ENCODE results near the gene CRY2.

CRY2 gene

DNA sequence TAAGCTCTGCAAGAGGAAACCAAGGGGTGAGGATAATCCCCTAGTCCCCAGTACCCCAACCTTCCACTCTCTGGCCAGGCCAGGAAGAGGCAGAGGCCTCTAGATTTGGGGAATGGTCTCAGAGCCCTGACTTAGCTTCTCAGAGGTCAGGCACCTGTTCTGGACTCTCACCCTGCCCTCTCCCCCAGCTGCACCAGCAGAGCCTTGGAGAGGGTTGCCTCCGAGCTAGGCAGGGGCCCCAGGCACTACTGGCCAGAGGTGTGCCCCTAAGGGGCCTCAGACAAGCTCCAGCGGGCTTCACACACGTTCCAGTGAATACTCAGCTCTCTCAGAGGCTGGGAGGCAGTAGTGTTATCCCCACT lies 51.8 kb downstream of the CRY2 start:
- TF ChIP-seq ISL1 (CRISPR knock-in tag; IDR thresholded peaks at IDR 0.05) (no peak), BACH2 (CRISPR knock-in tag; IDR thresholded peaks at IDR 0.05; ENCODE audit: borderline replicate concordance) (no peak), ESRRG (CRISPR knock-in tag; IDR thresholded peaks at IDR 0.05) (no peak), ZFP3 (CRISPR knock-in tag; IDR thresholded peaks at IDR 0.05) (no peak)
- TF ChIP-seq, protein P1, sequence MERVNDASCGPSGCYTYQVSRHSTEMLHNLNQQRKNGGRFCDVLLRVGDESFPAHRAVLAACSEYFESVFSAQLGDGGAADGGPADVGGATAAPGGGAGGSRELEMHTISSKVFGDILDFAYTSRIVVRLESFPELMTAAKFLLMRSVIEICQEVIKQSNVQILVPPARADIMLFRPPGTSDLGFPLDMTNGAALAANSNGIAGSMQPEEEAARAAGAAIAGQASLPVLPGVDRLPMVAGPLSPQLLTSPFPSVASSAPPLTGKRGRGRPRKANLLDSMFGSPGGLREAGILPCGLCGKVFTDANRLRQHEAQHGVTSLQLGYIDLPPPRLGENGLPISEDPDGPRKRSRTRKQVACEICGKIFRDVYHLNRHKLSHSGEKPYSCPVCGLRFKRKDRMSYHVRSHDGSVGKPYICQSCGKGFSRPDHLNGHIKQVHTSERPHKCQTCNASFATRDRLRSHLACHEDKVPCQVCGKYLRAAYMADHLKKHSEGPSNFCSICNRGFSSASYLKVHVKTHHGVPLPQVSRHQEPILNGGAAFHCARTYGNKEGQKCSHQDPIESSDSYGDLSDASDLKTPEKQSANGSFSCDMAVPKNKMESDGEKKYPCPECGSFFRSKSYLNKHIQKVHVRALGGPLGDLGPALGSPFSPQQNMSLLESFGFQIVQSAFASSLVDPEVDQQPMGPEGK (CRISPR knock-in tag; IDR thresholded peaks at IDR 0.05; ENCODE audit: borderline replicate concordance), result no peak
- no peak for ATAC-seq

DNA sequence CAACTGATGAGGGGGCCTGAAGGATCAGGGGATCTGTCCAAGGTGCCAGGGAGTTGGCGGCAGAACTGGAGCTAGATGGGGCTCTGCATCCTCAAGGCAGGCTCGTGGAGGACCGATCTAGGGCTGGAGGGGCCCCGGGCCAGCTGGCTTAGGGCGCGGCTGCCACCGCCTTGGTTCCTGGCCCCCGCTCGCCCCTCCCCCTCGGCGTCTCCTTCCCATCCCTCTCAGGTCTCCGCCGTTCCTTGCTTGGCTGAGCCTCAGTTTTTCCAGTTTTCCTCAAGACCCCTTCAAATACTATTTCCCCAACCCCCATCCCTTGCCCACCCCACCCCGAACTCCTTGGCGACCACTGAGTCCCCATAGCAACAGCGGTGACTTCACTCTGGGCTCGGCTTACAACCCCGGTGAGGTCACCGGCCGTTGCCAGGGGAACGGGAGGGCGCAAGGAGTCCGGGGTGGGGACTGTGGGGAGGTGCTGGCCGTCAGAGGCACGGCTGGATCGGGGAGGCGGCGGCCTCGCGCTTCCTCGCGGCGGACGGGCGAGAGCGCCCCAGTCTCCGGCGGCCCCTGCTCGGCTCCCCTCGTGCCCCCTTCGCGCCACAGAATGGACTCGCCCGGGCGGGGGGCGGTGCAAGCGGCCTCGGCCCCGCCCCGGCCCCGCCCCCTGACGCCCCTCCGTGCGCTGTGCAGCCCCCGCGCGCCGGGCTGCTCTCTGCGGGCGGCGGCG lies 52.3 kb downstream of the CRY2 start:
- peak; percentile 83 for ATAC-seq
- TF ChIP-seq, protein P2, sequence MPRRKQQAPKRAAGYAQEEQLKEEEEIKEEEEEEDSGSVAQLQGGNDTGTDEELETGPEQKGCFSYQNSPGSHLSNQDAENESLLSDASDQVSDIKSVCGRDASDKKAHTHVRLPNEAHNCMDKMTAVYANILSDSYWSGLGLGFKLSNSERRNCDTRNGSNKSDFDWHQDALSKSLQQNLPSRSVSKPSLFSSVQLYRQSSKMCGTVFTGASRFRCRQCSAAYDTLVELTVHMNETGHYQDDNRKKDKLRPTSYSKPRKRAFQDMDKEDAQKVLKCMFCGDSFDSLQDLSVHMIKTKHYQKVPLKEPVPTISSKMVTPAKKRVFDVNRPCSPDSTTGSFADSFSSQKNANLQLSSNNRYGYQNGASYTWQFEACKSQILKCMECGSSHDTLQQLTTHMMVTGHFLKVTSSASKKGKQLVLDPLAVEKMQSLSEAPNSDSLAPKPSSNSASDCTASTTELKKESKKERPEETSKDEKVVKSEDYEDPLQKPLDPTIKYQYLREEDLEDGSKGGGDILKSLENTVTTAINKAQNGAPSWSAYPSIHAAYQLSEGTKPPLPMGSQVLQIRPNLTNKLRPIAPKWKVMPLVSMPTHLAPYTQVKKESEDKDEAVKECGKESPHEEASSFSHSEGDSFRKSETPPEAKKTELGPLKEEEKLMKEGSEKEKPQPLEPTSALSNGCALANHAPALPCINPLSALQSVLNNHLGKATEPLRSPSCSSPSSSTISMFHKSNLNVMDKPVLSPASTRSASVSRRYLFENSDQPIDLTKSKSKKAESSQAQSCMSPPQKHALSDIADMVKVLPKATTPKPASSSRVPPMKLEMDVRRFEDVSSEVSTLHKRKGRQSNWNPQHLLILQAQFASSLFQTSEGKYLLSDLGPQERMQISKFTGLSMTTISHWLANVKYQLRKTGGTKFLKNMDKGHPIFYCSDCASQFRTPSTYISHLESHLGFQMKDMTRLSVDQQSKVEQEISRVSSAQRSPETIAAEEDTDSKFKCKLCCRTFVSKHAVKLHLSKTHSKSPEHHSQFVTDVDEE (CRISPR knock-in tag; IDR thresholded peaks at IDR 0.05), result peak; percentile 34; the same call in 1 of the 2 replicates
- TF ChIP-seq ZNF8 (CRISPR knock-in tag; IDR thresholded peaks at IDR 0.05) (no peak), OSR1 (CRISPR knock-in tag; IDR thresholded peaks at IDR 0.05) (no peak)

DNA sequence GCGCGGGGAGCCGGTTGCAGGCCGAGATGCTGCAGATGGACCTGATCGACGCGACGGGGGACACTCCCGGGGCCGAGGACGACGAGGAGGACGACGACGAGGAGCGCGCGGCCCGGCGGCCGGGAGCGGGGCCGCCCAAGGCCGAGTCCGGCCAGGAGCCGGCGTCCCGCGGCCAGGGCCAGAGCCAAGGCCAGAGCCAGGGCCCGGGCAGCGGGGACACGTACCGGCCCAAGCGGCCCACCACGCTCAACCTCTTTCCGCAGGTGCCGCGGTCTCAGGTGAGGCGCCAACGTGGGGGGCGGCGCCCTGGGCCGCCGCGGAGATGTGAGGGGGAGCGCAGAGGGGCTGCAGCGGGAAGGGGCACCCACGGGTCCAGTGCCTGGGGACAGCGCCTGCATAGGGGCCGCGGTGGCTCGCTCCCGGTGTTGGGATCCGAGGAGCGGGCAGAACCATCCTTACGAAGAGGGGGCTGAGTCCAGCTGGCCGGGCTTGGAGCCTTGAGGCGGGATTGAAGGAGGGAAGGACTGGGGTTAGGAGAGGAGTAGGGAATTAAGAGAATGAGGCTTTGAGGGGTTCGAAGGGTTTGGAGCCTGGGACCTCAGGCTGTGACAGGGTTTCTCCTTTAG lies 53.0 kb downstream of the CRY2 start:
- peak; percentile 5 for ATAC-seq

DNA sequence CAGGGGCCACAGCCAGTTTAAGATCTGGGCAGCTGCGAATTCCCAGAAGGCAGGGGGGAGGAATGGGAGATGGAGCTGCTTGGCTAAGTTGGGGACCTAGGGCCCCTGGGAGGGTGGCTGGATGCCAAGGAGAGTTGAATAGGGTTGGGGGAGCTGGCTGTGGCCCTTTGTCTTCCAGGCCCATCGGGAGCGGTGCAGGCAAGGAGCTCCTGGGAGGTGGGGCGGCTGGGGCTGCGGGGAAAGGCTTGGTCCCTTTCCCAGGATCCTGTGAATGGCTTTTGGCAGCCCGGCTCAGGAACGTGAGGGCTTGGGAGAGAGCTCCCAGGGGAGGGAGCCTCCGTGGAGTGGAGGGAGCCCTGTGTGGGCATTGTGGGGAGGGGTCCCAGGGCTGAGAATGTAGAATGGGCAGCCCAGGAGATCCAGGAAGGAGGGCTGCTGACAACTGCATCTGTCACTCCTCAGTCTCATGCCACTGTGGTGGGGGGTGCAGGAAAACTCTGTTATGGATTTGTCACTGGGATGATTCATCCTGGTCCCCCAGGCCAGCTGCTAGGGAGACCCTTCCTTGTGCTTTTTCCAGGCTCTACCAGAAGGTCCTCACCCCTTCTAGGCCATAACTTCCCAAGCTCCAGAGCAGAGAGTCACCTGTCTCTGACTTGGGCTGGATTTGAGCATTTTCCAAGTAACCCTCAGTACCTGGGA lies 53.8 kb downstream of the CRY2 start:
- TF ChIP-seq ZFP3 (CRISPR knock-in tag; IDR thresholded peaks at IDR 0.05) (no peak), ESRRG (CRISPR knock-in tag; IDR thresholded peaks at IDR 0.05) (no peak), TCF4 (CRISPR knock-in tag; IDR thresholded peaks at IDR 0.05; ENCODE audit: borderline replicate concordance) (no peak), SNAI2 (CRISPR knock-in tag; IDR thresholded peaks at IDR 0.05) (no peak), OSR1 (CRISPR knock-in tag; IDR thresholded peaks at IDR 0.05) (no peak), PPARA (CRISPR knock-in tag; IDR thresholded peaks at IDR 0.05; ENCODE audit: borderline replicate concordance) (no peak), BACH2 (CRISPR knock-in tag; IDR thresholded peaks at IDR 0.05; ENCODE audit: borderline replicate concordance) (no peak), ZFP30 (CRISPR knock-in tag; IDR thresholded peaks at IDR 0.05) (no peak), GLIS3 (CRISPR knock-in tag; IDR thresholded peaks at IDR 0.05) (no peak), ZC3H10 (CRISPR knock-in tag; IDR thresholded peaks at IDR 0.05) (no peak), ZNF565 (CRISPR knock-in tag; conservative IDR thresholded peaks at IDR 0.05; ENCODE audit: low read depth) (no peak)
- TF ChIP-seq, protein P2 (CRISPR knock-in tag; IDR thresholded peaks at IDR 0.05), result no peak
- TF ChIP-seq, protein P3, sequence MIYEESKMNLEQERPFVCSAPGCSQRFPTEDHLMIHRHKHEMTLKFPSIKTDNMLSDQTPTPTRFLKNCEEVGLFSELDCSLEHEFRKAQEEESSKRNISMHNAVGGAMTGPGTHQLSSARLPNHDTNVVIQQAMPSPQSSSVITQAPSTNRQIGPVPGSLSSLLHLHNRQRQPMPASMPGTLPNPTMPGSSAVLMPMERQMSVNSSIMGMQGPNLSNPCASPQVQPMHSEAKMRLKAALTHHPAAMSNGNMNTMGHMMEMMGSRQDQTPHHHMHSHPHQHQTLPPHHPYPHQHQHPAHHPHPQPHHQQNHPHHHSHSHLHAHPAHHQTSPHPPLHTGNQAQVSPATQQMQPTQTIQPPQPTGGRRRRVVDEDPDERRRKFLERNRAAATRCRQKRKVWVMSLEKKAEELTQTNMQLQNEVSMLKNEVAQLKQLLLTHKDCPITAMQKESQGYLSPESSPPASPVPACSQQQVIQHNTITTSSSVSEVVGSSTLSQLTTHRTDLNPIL (CRISPR knock-in tag; IDR thresholded peaks at IDR 0.05; ENCODE audit: low read depth), result no peak
- TF ChIP-seq, protein P1 (CRISPR knock-in tag; IDR thresholded peaks at IDR 0.05; ENCODE audit: borderline replicate concordance), result no peak
- ATAC-seq, result no peak

All from SK-N-SH treated with all-trans-retinoic acid at 6 μM for 48 hours (cell line).